HG02852 (cell line): ENCODE results near the gene HS3ST4.
"Not testable (repeated sequence)": the region's sequence is repeated elsewhere in the genome, so short reads cannot be mapped to it uniquely, and the experiment has no call there.

Experiments
- ATAC-seq: cut with Tn5 transposase; IDR thresholded peaks from one replicate; pipeline ENCODE4 v1.9.1; 2021; ENCODE audit warnings: mild to moderate bottlenecking, moderate library complexity; ENCODE audit not compliant: unreplicated experiment

Gene HS3ST4

DNA sequence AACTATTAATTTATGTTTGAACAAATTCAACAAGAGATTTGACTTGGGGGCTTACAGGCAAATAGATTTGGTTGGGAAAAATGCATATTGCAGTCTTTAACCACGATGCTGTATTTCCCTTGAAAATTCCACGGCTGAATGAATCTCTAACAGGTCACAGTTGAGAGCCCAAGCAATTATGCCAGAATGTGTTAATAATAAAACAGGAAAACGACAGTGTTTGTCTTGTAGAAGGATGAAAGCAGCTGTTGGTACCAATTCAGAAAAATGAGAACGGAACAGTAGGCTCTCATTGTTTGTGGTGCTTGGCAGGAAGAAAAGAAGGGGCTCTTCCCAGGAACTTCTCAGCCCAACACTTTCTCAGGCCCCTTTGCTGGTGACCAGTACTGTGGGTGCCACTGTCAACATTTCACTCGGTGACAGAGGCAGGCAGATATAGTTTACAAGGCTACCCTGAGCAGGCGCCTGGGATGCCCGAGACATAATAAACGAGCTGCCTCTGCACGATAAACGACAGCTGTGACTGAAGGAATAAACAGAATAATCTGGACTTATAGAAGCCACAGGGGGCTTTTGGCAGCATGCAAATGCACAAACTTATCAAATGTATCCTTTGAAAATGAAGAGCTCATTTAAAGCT, 387.1 kb downstream of the HS3ST4 start:
- no peak for ATAC-seq

DNA sequence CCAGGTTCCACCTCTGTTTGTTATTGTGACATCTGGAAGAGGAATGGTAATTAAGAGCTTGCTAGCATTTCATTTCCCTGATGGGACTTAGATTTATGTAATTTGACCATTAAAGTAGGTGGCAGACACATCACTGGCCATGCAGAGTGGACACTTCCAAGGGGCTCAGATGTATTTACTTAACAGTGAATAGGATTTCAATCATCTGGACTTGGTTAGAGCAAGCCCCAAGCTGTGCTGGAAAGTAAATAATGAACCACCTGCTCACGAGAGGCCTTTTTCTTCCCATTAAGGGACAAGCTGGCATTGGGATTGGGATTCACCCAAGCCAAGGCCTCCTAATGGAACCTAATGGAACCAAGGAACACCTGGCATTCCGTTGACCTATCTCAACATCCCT, 395.3 kb downstream of the HS3ST4 start:
- no peak for ATAC-seq

DNA sequence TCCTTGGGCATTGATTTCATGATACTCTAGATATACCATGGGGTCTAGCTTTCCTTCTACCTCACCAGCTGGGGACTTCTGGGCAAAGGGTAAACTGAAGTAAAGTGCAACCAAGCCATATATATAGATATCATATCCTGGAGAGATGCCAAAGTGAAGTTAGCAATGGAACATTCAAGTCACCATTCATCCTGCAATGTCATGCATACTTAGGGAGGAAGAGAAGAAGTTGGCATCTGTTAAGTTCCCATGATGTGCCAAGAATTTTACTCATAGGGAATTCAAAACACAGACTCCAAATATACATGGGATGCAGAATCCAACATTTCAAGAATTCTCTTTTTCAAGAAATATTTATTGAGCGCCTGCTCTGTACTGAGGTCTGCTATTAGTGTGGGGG, 399.8 kb downstream of the HS3ST4 start:
- no peak for ATAC-seq

DNA sequence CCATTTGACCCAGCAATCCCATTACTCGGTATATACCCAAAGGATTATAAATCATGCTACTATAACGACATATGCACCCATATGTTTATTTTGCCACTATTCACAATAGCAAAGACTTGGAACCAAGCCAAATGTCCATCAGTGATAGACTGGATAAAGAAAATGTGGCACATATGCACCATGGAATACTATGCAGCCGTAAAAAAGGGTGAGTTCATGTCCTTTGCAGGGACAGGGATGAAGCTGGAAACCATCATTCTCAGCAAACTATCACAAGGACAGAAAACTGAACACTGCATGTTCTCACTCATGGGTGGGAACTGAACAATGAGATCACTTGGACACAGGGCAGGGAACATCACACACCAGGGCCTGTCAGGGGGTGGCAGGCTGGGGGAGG, 406.4 kb downstream of the HS3ST4 start:
- not testable (repeated sequence) for ATAC-seq

DNA sequence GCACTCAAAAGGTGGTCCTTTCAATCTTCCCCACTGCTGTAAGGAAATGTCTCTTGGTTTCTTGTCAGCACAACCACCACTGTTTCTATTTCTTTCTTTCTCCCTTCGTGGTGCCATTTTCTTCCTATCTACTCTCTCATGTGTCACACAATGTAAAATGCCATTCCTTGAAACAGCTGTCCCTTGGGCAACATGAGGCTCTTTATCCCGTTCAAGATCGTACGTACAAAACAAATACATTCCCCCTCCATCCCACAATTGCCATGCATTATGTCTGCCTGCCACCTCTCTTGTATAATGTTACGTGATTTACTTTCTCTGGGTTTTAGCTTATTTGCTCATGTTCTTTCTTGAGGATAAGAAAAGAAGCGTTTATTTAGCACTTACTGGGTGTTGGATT, 410.6 kb downstream of the HS3ST4 start:
- no peak for ATAC-seq

DNA sequence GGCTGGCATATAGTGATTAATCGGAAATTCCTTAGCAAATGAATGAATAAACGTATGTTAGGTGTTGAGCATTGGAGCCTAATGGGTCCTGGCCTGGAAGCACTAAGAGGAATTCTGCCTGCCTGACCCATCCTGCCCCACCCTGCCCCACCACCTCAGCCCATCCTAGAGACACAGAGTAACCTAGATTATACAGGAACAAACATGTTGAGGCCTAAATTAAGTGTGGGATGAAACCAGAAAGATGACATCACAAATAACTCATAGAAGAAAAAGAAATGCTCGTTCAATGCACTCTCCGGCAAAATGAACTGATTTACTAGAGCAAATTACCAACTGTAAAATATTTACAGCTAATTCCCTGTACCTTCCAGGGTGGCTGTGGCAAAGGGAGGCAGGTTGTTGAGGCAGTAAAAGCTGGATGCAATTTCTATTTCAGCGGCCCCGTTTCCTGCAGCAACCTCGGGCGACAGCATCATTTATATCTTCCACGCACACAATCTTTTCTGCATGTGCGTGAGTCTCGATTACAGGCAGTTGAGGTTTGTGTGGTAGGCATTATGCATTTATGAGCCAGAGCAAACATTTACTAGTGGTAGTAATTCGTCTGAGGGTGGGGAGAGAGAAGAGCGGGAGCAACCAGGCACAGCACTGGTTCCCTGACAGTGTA, 417.2 kb downstream of the HS3ST4 start:
- no peak for ATAC-seq

DNA sequence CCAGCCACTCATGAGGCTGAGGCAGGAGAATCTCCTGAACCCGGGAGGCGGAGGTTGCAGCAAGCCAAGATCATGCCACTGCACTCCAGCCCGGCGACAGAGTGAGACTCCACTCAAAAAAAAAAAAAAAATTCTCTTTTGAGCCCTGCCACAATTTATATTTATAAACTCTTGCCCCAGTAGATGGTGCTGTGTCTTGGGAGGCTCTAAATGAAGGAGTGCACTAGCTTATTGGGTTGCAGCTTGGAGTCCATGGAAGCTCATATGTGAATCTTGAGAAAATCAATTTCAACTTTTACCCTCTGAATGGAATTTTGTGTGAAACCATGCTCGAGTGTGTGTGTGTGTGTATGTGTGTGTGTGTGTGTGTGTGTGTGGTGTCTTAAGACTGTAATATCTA, 420.1 kb downstream of the HS3ST4 start:
- no peak for ATAC-seq

DNA sequence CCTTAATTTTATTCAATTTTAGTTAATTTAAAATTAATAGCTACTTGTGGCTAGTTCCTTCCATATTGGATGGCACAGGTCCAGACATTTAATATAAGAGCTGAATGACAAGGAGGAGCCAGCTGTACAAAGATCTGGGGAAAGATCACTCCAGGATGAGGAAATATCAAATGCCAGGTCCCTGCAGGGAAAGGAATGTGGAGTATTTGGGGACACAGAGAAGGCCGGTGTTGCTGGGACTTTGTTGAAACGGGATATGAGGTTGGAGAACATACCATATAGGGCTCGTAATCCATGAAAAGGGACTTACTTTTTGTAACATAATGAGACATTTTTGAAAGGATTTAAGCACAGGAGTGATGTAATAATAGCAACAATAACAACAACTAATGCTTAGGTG, 426.8 kb downstream of the HS3ST4 start:
- ATAC-seq, result no peak

DNA sequence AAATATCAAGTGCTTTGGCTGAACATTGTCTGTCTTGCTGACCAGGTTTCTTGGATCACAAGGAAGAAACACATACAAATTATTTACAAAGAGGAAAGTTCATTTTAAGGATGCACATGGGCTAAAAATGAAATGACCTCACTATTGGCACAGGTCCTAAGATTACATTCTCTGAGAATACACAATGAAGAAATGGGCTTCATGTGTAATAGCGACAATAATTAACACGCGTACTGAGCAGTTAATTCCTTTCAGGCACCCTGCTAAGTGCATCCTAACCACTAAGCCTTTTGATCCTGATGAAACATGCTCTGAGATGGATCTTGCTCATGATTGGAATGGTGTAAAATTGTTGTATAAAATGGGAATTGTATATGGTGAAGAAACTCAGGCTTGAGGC, 429.0 kb downstream of the HS3ST4 start:
- ATAC-seq, result no peak

DNA sequence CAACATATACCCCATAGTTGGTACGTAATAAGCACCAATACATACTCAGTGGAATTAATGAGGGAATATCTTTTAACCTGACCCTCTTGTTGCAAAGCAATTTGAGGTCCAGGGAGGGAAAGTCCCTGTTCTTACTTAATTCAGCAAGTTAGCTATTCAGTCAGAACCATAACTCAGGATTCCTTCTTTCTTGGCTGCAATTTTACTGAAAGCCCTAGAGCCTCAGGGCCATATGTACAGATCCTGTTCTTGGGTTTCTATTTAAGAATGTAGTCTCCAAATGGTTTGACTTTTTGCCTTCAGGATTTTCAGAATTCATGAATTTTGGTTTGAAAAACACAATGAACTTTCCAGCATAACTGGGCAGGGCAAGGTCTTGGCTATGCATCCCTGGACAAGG, 436.5 kb downstream of the HS3ST4 start:
- no peak for ATAC-seq

DNA sequence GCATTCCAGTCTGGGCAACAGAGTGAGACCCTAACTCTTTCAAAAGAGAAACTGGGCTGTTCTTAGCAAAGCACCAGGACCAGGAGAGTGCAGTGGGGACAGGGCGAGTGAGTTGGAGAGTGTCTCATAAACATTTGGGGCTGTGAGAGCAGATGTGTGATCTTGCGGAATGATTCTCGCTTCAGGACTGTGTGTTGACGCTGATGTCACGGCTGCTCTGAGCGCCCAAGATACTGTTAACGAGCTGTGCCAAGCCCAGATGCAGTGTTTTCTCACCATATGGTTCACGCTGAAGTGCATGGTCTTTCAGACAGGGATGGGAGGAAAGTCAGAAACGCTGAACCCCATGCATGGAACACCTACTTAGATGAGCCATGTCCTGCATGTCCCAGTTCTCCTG, 438.2 kb downstream of the HS3ST4 start:
- ATAC-seq, result no peak

DNA sequence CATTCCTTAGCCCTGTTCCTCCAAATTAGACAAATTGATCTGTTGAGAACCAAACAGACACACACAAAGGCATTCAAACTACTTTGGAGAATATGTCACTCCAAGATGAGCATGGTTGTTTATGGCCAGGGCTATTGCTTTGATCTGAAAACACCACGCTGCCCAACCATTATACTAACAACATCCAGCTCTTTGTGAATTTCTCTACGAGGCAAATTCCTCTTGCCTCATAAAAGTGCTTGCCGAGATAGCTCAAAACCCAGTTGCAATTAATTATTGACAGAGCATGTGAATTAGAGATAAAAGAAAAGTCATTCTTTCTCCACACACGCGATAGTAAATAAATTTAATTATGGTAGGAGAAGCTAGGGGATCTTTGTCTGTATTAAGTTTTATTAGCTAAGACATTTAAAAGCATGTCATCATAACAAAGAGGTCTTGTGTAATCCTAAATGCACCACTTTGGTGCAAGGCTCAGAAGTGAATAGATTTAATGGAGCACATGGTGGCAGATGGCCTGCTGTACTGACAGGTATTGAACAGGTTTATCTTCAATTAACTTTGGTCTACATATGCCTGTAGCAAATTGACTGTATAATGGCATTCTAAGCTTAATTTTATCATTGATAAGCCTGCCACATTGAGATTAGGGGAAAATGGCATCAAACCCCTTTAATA, 441.8 kb downstream of the HS3ST4 start:
- no peak for ATAC-seq

DNA sequence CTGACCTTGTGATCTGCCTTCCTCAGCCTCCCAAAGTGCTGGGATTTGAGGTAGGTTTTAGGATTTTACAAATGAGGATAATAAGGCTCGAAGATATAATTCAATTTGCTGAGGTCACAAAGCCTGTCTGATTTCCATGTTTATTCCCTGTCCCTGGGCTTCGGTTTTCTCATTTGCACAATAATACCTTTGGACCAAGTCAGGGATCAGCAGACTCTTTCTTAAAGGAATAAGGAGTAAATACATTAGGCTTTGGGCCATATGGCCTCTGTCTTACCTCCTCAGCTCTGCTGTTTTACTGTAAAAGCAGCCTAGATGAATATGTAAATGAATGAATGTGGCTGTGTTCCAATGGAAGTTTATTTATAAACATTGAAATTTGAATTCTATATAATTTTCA, 442.8 kb downstream of the HS3ST4 start:
- ATAC-seq, result no peak

DNA sequence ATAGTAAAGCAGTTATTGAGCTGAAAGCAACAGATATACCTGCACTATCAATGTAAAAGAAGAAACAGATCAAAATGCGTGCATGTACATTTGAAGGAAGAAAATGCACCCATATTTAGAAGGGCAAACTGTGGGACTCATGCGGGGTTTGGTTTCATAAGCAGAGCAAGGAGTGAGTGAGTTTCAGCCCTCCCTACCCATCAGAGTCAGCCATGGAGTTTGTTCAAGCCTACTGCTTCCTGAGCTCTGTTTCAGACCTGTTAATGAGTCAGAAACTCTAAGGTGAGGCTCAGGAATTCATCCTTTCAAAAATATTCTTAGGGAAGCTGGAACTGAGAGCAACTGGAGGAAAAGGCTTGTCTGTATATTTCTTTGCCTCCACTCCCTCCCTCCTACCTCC, 446.2 kb downstream of the HS3ST4 start:
- ATAC-seq, result no peak

DNA sequence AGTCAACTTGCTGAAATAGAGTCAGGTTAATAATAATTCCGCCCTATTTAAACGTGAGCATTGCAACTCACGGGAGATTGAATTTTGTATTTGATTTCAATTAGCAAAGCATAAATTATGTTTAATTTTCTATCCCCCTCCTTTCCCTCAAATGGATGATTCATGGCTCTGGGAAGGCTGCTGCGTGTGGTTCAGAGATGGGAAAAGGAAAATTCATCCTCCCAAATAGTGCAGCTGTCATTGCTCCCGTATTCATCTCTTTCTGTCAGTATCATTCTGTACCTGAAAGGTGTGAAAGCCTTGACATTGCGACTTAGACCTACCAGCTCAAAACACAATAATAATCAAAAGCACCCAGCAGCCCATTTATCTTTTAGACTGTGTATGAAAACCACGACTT, 447.3 kb downstream of the HS3ST4 start:
- no peak for ATAC-seq

DNA sequence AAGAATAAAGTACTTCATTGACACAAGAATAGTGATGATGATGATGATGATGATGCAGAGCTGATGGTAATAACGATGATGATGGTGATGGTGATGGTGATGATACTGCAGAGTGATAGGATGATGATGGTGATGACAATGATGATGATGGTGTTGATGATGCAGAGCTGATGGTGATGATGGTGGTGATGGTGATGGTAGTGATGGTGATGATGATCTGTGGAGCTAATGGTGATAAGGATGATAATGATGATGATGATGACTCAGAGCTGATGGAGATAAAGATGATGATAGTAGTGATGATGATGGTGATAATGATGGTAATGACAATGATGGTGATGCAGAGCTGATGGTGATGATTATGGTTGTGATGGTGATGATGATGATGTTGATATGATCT, 448.1 kb downstream of the HS3ST4 start:
- ATAC-seq, result no peak

DNA sequence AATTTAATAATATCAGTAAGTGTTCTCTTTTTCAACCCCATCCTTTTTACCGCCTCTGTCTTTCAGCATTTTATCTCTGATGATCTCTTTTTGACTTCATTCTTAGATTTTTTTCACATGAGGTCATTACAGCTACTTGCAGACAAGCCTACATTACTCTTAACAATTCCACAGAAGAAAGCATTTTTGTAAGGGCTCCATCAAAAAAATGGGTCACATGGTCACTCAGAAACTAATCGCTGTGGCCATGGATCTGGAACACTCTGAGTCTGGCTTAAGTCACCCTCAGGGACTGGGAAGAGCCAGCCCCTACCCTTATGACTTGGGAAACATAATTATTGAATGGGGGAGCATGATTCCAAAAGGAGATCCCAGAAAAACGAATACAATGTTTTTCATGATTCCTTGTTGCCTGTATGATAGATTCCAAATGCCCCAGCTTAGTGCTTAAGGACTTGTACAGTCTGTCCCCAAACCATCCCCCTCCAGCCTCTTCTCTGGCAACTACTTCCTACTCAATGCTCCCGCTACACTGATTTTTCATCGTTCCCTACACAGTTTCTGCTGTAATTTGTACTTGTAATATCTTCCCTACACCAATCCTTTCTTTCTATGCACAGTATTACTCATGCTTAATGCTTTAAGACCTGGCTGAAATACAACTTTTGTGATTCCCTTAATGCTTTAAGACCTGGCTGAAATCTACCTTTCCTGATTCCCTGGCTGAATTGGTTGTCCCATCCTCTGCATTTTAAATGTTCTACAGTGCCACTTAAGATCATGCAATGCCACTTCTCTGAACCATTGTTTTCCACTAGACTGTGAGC, 457.8 kb downstream of the HS3ST4 start:
- no peak for ATAC-seq

DNA sequence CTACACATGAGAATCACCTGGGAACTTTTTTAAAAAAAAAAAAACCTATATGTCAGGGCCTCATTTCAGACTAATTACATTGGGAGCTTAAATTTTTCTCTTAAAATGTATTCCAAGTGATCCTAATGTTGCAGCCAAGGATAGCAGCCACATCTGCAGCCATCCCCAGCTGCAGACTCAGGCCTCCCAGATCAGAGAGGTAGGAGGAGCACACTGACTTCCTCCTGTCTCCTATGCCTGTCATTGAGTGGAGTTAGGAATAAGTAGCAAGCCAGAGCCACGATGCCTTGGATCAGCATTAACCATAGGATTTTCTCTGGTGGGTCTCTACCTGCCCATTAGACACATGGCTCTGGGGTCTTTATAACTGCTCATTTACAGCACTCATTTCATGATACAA, 463.5 kb downstream of the HS3ST4 start:
- ATAC-seq, result no peak

DNA sequence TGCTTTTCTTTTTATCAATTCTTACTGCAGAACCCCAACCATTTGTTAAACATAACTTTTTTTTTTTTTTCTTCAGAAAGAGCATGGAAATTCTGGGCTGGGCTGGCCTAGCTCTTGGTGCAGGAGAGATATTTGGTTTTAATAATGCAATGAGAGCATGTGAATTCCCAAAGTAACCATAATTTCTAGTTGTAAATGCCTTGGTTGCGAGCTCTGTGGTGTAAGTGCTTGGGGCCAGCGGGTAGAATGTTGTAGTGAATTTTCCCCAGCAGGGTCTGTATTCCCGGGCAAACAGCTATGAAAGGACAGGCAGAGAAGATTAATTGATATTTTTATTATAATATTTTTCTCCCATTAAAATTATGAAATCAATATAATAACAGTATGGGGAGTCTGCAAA, 465.6 kb downstream of the HS3ST4 start:
- no peak for ATAC-seq

DNA sequence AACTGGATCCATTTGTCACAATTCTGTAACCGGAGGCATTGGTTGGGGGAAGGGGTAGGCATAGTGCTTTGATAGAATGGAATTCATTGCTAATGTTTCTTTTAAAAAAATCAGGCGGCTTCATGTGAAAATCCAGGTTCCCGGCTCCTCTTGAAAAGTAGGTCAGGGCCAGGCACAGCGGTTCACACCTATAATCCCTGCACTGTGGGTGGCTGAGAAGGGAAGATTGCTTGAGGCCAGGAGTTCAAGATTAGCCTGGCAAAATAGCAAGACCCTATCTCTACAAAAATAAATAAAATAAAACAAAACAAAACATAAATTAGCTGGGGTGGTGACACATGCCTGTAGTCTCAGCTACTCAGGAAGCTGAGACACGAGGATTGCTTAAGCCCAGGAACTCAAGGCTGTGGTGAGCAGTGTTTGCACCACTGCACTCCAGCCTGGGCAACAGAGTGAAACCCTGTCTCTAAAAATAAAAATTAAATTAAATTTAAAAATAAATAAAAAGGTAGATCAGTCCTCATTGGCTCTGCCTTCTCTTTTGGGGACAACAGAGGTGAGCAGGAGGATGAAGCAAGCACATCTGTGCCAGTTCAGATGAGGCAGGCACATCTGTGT, 466.5 kb downstream of the HS3ST4 start:
- no peak for ATAC-seq
